ENCODE measurements around the gene AXDND1. TPM values are rescaled to one million over a fixed set of nuclear protein-coding genes. Genes with fewer than 3 reads are reported as not detected.
"Not testable (repeated sequence)": the region's sequence is repeated elsewhere in the genome, so short reads cannot be mapped to it uniquely, and the experiment has no call there.

AXDND1 gene
- total RNA-seq, 5 donors from 2014 or later (not counting 1 experiment from before 2014, with no cell fraction given), result 0.19 to 1.5 (median 0.77) TPM; not detected in 2

DNA sequence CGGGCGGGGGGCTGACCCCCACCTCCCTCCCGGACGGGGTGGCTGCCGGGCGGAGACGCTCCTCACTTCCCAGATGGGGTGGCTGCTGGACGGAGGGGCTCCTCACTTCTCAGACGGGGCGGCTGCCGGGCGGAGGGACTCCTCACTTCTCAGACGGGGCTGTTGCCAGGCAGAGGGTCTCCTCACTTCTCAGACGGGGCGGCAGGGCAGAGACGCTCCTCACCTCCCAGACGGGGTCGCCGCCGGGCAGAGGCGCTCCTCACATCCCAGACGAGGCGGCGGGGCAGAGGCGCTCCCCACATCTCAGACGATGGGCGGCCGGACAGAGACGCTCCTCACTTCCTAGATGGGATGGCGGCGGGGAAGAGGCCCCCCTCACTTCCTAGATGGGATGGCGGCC lies 52.9 kb downstream of the AXDND1 start:
- H3K27ac Mint-ChIP-seq; H3K4me1 ChIP-seq (ENCODE audit: control insufficient read depth in 1 of 2, extremely low read depth in 1 of 2, insufficient read depth in 2 of 2, low read length in 2 of 2); H3K4me3 ChIP-seq (ENCODE audit: control insufficient read depth in 1 of 2, extremely low read depth in 1 of 2, low read length in 1 of 2); H3K9me3 ChIP-seq; H3K27me3 Mint-ChIP-seq; H3K27ac ChIP-seq (ENCODE audit: low read length); POLR2A ChIA-PET; H3K4me1 Mint-ChIP-seq; DNase-seq; H3K27me3 ChIP-seq (replicated peaks in 1 of 2; ENCODE audit: control insufficient read depth in 2 of 2, extremely low read depth in 1 of 2, insufficient read depth in 2 of 2, low read length in 1 of 2); H3K4me3 Mint-ChIP-seq; H3K36me3 ChIP-seq (ENCODE audit: control insufficient read depth in 2 of 2, extremely low read depth in 1 of 2, insufficient read depth in 1 of 2, low read length in 1 of 2); CTCF ChIA-PET; H3K36me3 Mint-ChIP-seq; ATAC-seq (replicated peaks in 1 of 4): not testable (repeated sequence)
- peaks cover 2 to 13% (median 5%) of the 10 kb centered on the region in 3 donors for H3K9me3 Mint-ChIP-seq
- WGBS (ENCODE audit: insufficient coverage), result 85% methylated on average over 12 of the region's 32 CpGs

DNA sequence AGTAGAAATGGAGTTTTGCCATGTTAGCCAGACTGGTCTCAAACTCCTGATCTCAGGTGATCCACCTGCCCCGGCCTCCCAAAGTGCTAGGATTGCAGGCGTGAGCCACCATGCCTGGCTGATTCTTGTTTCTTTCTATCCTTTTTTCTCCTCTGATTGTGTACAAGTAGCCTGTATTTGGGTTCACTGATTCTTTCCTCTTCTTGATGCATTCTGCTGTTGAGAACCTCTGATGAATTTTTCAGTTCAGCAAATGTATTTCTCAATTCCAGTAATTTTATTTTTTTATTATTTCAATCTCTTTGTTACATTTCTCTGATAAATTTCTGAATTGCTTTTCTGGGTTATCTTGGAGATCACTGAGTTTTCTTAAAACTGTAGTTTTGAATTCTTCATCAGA lies 58.8 kb downstream of the AXDND1 start:
- no peak for ATAC-seq (replicated peaks in 1 of 4)

DNA sequence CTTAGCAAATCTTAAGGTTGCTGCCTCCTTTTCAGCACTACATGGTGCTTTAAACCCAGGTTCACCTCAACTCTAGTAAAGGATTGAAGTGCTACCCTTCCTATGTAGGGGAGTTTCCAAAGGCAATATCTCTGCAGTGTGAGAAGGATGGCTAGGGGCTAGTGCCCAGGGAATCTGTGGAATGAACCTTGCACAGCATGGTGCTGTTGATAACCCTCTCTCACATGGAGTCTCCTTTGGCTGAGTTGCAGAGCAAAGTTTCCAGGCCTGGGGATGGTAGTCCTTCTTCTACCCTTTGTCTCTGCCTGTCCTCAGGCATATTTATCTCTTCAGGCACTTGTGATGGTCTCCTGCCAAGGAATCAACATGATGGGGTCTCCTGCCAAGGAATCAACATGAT lies 59.4 kb downstream of the AXDND1 start:
- H3K36me3 Mint-ChIP-seq, result peaks cover 4% of the 10 kb centered on the region
- H3K4me3 ChIP-seq (ENCODE audit: control insufficient read depth in 1 of 2, extremely low read depth in 1 of 2, low read length in 1 of 2), result no peak overlapping the region
- no peak for ATAC-seq (replicated peaks in 1 of 4)
- no peaks in the 10 kb centered on the region for H3K9me3 ChIP-seq
- H3K36me3 ChIP-seq (ENCODE audit: control insufficient read depth in 2 of 2, extremely low read depth in 1 of 2, insufficient read depth in 1 of 2, low read length in 1 of 2), result no peaks in the 10 kb centered on the region
- no peak overlapping the region for H3K4me3 Mint-ChIP-seq
- ChIA-PET CTCF (no interaction called here), POLR2A (no interaction called here)
- H3K27ac ChIP-seq (ENCODE audit: low read length), result no peak overlapping the region
- H3K9me3 Mint-ChIP-seq, result peaks cover 9 to 26% (median 13%) of the 10 kb centered on the region in 3 donors
- no peaks in the 10 kb centered on the region for H3K27me3 ChIP-seq (replicated peaks in 1 of 2; ENCODE audit: control insufficient read depth in 2 of 2, extremely low read depth in 1 of 2, insufficient read depth in 2 of 2, low read length in 1 of 2)
- no peak for DNase-seq
- no peak overlapping the region for H3K27ac Mint-ChIP-seq
- no peaks in the 10 kb centered on the region for H3K4me1 ChIP-seq (ENCODE audit: control insufficient read depth in 1 of 2, extremely low read depth in 1 of 2, insufficient read depth in 2 of 2, low read length in 2 of 2)
- no peaks in the 10 kb centered on the region for H3K4me1 Mint-ChIP-seq
- H3K27me3 Mint-ChIP-seq, result peaks cover 0 to 7% of the 10 kb centered on the region in 2 donors

More for the DNA sequence above, 58.8 kb downstream of the AXDND1 start:
- Histone ChIP-seq H3K4me3 (ENCODE audit: control insufficient read depth in 1 of 2, extremely low read depth in 1 of 2, low read length in 1 of 2) (no peak overlapping the region), H3K27me3 (replicated peaks in 1 of 2; ENCODE audit: control insufficient read depth in 2 of 2, extremely low read depth in 1 of 2, insufficient read depth in 2 of 2, low read length in 1 of 2) (no peaks in the 10 kb centered on the region), H3K27ac (ENCODE audit: low read length) (no peak overlapping the region), H3K9me3 (no peaks in the 10 kb centered on the region), H3K36me3 (ENCODE audit: control insufficient read depth in 2 of 2, extremely low read depth in 1 of 2, insufficient read depth in 1 of 2, low read length in 1 of 2) (no peaks in the 10 kb centered on the region), H3K4me1 (ENCODE audit: control insufficient read depth in 1 of 2, extremely low read depth in 1 of 2, insufficient read depth in 2 of 2, low read length in 2 of 2) (no peaks in the 10 kb centered on the region)
- CTCF ChIA-PET, result no interaction called here
- POLR2A ChIA-PET, result no interaction called here
- H3K27me3 Mint-ChIP-seq, result peaks cover 0 to 7% of the 10 kb centered on the region in 2 donors
- no peak overlapping the region for H3K4me3 Mint-ChIP-seq
- peaks cover 4% of the 10 kb centered on the region for H3K36me3 Mint-ChIP-seq
- no peaks in the 10 kb centered on the region for H3K4me1 Mint-ChIP-seq
- 100% methylated on average over 1 of the region's 2 CpGs for WGBS (ENCODE audit: insufficient coverage)
- H3K9me3 Mint-ChIP-seq, result peaks cover 9 to 26% (median 13%) of the 10 kb centered on the region in 3 donors
- no peak overlapping the region for H3K27ac Mint-ChIP-seq
- DNase-seq, result no peak

DNA sequence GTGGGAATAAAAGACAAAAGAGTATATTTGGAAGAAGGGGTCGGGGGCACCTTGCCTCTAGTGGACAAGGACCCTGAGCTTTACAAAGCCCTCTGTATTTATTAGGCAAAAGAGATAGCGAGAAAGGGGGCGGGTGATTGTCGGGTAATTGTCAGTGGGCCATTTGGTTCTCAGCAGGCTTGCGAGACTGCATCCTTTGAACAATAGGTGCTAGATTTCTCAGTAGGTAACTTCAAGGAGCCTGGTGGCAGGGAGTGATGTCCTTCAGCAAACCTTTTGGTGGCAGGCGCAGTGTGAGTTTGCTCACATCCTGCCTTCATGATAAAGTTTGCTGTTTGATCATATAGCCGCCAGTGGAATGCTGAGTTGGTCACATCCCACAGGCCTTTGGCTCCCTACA lies 71.4 kb downstream of the AXDND1 start:
- Mint-ChIP-seq H3K27me3 (peaks cover 16 to 27% of the 10 kb centered on the region in 2 donors), H3K36me3 (no peaks in the 10 kb centered on the region), H3K9me3 (no peaks in the 10 kb centered on the region), H3K27ac (no peak overlapping the region), H3K4me1 (no peaks in the 10 kb centered on the region), H3K4me3 (no peak overlapping the region)
- H3K4me3 ChIP-seq (ENCODE audit: control insufficient read depth in 1 of 2, extremely low read depth in 1 of 2, low read length in 1 of 2), result no peak overlapping the region
- ChIA-PET CTCF (no interaction called here), POLR2A (no interaction called here)
- DNase-seq (no peak), ATAC-seq (replicated peaks in 1 of 4) (no peak)
- no peak overlapping the region for H3K27ac ChIP-seq (ENCODE audit: low read length)
- 62% methylated on average over 4 of the region's 7 CpGs for WGBS (ENCODE audit: insufficient coverage)
- peaks cover 0 to 3% of the 10 kb centered on the region in 2 experiments for H3K27me3 ChIP-seq (replicated peaks in 1 of 2; ENCODE audit: control insufficient read depth in 2 of 2, extremely low read depth in 1 of 2, insufficient read depth in 2 of 2, low read length in 1 of 2)
- no peaks in the 10 kb centered on the region for H3K36me3 ChIP-seq (ENCODE audit: control insufficient read depth in 2 of 2, extremely low read depth in 1 of 2, insufficient read depth in 1 of 2, low read length in 1 of 2)
- no peaks in the 10 kb centered on the region for H3K9me3 ChIP-seq
- no peaks in the 10 kb centered on the region for H3K4me1 ChIP-seq (ENCODE audit: control insufficient read depth in 1 of 2, extremely low read depth in 1 of 2, insufficient read depth in 2 of 2, low read length in 2 of 2)

DNA sequence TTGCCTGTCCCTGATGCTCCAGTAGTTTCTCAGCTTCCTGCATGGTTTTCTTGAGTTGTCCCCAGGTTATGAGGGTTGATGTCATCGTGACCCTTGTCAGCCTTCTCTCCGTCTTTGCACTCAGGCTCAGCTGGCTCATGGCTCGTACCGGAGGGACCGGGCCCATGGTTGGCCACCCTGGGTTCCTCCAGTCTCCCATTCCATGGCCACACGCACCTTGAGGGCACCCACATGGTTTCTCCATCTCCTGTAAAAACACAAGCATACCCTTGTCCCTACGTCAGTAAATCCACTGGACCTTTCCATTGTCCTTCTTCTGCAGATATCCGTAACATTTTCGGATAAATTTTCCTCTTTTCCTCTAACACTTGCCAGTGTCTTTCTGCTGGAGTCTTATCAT lies 73.9 kb downstream of the AXDND1 start:
- ATAC-seq (replicated peaks in 1 of 4); CTCF ChIA-PET; H3K4me3 Mint-ChIP-seq; H3K9me3 Mint-ChIP-seq; H3K27ac Mint-ChIP-seq; H3K27ac ChIP-seq (ENCODE audit: low read length); H3K36me3 ChIP-seq (ENCODE audit: control insufficient read depth in 2 of 2, extremely low read depth in 1 of 2, insufficient read depth in 1 of 2, low read length in 1 of 2); H3K36me3 Mint-ChIP-seq; H3K4me3 ChIP-seq (ENCODE audit: control insufficient read depth in 1 of 2, extremely low read depth in 1 of 2, low read length in 1 of 2); DNase-seq; H3K4me1 Mint-ChIP-seq; H3K9me3 ChIP-seq; H3K27me3 ChIP-seq (replicated peaks in 1 of 2; ENCODE audit: control insufficient read depth in 2 of 2, extremely low read depth in 1 of 2, insufficient read depth in 2 of 2, low read length in 1 of 2); H3K4me1 ChIP-seq (ENCODE audit: control insufficient read depth in 1 of 2, extremely low read depth in 1 of 2, insufficient read depth in 2 of 2, low read length in 2 of 2); POLR2A ChIA-PET: not testable (repeated sequence)
- WGBS (ENCODE audit: insufficient coverage), result 84% methylated on average over 7 of the region's 9 CpGs
- H3K27me3 Mint-ChIP-seq, result peaks cover 7 to 13% of the 10 kb centered on the region in 2 donors

DNA sequence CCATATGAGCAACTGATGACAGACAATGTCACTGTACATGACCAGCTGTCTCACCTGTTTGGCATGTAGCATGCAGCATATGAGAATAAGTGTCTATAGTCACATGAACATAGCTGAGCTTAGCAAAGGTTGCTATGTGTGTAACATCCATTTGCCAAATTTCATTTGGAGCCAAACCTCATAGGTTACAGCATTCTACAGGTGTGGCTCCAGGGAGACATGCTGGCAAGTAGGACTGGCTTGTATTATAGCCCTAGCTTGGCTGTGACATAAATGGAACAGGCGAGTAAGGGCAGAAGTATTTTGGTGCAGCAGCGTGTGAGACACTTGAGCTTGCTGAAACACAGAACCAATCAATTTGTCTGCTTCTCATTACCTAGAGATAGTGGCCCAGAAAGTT lies 74.5 kb downstream of the AXDND1 start:
- H3K4me1 Mint-ChIP-seq; H3K27ac Mint-ChIP-seq; H3K27me3 ChIP-seq (replicated peaks in 1 of 2; ENCODE audit: control insufficient read depth in 2 of 2, extremely low read depth in 1 of 2, insufficient read depth in 2 of 2, low read length in 1 of 2); H3K9me3 Mint-ChIP-seq; DNase-seq; H3K36me3 ChIP-seq (ENCODE audit: control insufficient read depth in 2 of 2, extremely low read depth in 1 of 2, insufficient read depth in 1 of 2, low read length in 1 of 2); H3K4me3 Mint-ChIP-seq; ATAC-seq (replicated peaks in 1 of 4); H3K9me3 ChIP-seq; H3K4me3 ChIP-seq (ENCODE audit: control insufficient read depth in 1 of 2, extremely low read depth in 1 of 2, low read length in 1 of 2); H3K4me1 ChIP-seq (ENCODE audit: control insufficient read depth in 1 of 2, extremely low read depth in 1 of 2, insufficient read depth in 2 of 2, low read length in 2 of 2); H3K27me3 Mint-ChIP-seq; H3K27ac ChIP-seq (ENCODE audit: low read length); H3K36me3 Mint-ChIP-seq; POLR2A ChIA-PET: not testable (repeated sequence)
- no CpG with 5 or more reads among the region's 2 CpGs for WGBS (ENCODE audit: insufficient coverage)
- CTCF ChIA-PET, result interaction anchor here in 1 of 2 donors (0.6 kb wide), 1 partner anchor 18 kb away, joined by 4 read pairs; no protein-coding TSS in a partner anchor

DNA sequence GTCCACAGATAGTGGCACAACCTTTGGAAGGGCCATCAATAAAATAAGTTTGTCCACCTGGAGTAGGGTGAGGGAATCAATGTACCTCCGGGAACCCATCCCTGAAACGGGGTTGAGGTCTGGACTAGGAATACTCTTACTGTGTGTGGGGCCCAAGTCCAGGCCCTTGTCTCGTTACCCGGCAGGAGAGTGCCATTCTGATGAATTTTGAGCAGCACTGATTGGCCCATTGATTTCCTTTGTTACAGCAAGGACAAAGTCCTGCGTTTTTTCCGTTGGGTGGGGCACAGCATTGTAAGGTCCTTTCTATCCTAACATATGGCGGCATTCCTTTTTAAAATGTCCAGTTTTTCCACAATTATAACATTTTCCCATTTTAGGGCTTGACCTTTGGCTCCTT lies 75.2 kb downstream of the AXDND1 start:
- ChIA-PET POLR2A (no interaction called here), CTCF (no interaction called here)
- no peaks in the 10 kb centered on the region for H3K4me1 ChIP-seq (ENCODE audit: control insufficient read depth in 1 of 2, extremely low read depth in 1 of 2, insufficient read depth in 2 of 2, low read length in 2 of 2)
- no peak overlapping the region for H3K27ac ChIP-seq (ENCODE audit: low read length)
- no peak for DNase-seq
- no peak overlapping the region for H3K4me3 ChIP-seq (ENCODE audit: control insufficient read depth in 1 of 2, extremely low read depth in 1 of 2, low read length in 1 of 2)
- H3K27ac Mint-ChIP-seq, result no peak overlapping the region
- no peaks in the 10 kb centered on the region for H3K27me3 ChIP-seq (replicated peaks in 1 of 2; ENCODE audit: control insufficient read depth in 2 of 2, extremely low read depth in 1 of 2, insufficient read depth in 2 of 2, low read length in 1 of 2)
- no peaks in the 10 kb centered on the region for H3K36me3 ChIP-seq (ENCODE audit: control insufficient read depth in 2 of 2, extremely low read depth in 1 of 2, insufficient read depth in 1 of 2, low read length in 1 of 2)
- H3K4me3 Mint-ChIP-seq, result no peak overlapping the region
- ATAC-seq (replicated peaks in 1 of 4), result no peak
- H3K36me3 Mint-ChIP-seq, result no peaks in the 10 kb centered on the region
- H3K27me3 Mint-ChIP-seq, result peaks cover 6 to 8% of the 10 kb centered on the region in 2 donors
- no peaks in the 10 kb centered on the region for H3K9me3 ChIP-seq
- no peaks in the 10 kb centered on the region for H3K9me3 Mint-ChIP-seq
- H3K4me1 Mint-ChIP-seq, result no peaks in the 10 kb centered on the region
- 81% methylated on average over 7 of the region's 7 CpGs for WGBS (ENCODE audit: insufficient coverage)
